ENCODE results near the gene NCBP1. TPM values are rescaled to one million over a fixed set of nuclear protein-coding genes. Genes with fewer than 3 reads are reported as not detected.

The NCBP1 gene
- total RNA-seq, 1 experiment from 2014 or later, result 126 TPM

DNA sequence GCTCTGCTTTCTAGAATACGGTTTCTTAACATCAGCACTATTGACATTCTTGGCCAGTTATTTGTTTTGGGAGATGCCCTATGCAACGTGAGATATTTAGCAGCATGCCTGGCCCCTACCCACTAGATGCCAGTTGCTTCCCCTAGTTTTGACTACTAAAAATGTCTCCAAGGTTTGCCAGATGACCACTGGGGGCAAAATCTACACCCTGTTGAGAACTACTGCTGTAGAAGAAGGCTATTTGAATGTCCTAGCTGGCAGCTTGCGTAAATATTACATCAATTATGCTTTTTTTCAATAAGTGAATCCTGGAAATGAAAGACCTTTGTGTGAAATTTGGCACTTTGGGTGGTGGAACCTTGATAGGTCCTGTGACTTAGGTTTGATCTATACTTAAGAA lies 5.0 kb downstream of the NCBP1 start:
- H3K4me1 ChIP-seq, result no peaks in the 10 kb centered on the region
- no peak overlapping the region for H3K4me3 ChIP-seq
- H3K36me3 ChIP-seq, result peaks cover 49% of the 10 kb centered on the region
- H3K27me3 ChIP-seq, result no peaks in the 10 kb centered on the region
- no peak for DNase-seq
- no peaks in the 10 kb centered on the region for H3K9me3 ChIP-seq (replicated peaks)
- H3K27ac ChIP-seq, result no peak overlapping the region

DNA sequence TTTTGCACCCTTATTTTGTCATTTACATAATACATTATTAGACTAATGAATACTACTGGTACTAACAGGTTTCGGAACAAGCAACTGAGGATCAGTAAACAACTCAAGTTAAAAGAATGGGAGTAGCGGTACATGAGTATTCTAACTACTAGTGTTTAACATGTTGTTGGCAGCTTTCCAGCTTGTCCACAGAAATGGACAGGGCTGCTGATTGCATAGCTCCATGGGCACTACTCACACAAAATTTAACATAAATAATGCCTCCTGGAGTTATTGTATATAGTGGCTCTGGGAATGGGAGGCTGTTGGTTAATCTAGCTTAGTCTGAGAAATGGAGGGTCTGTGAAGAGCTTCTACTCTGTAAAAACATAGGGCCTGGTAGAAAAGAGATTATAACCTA lies 6.7 kb downstream of the NCBP1 start:
- no peaks in the 10 kb centered on the region for H3K27me3 ChIP-seq
- peaks cover 64% of the 10 kb centered on the region for H3K36me3 ChIP-seq
- DNase-seq, result peak in 1 of 2 experiments; percentile 20
- H3K27ac ChIP-seq, result no peak overlapping the region
- H3K4me3 ChIP-seq, result no peak overlapping the region
- H3K9me3 ChIP-seq (replicated peaks), result no peaks in the 10 kb centered on the region
- H3K4me1 ChIP-seq, result no peaks in the 10 kb centered on the region

- no peak overlapping the region for H3K4me3 ChIP-seq
- no peak overlapping the region for H3K27ac ChIP-seq
- no peaks in the 10 kb centered on the region for H3K27me3 ChIP-seq
- no peak for DNase-seq
- H3K36me3 ChIP-seq, result peaks cover 96% of the 10 kb centered on the region
- H3K9me3 ChIP-seq (replicated peaks), result no peaks in the 10 kb centered on the region
- no peaks in the 10 kb centered on the region for H3K4me1 ChIP-seq
These were observed 12.1 kb downstream of the NCBP1 start for GRCh38 chr9:97645720-97646119.

GRCh38 chr9:97647996-97648395 lies 14.4 kb downstream of the NCBP1 start:
- peaks cover 95% of the 10 kb centered on the region for H3K36me3 ChIP-seq
- no peaks in the 10 kb centered on the region for H3K9me3 ChIP-seq (replicated peaks)
- no peak overlapping the region for H3K4me3 ChIP-seq
- H3K27me3 ChIP-seq, result no peaks in the 10 kb centered on the region
- DNase-seq, result no peak
- no peak overlapping the region for H3K27ac ChIP-seq
- H3K4me1 ChIP-seq, result no peaks in the 10 kb centered on the region

GRCh38 chr9:97651646-97652045 lies 18.0 kb downstream of the NCBP1 start:
- no peaks in the 10 kb centered on the region for H3K9me3 ChIP-seq (replicated peaks)
- DNase-seq, result no peak
- no peaks in the 10 kb centered on the region for H3K4me1 ChIP-seq
- H3K27ac ChIP-seq, result no peak overlapping the region
- no peak overlapping the region for H3K4me3 ChIP-seq
- H3K36me3 ChIP-seq, result peaks cover 97% of the 10 kb centered on the region
- H3K27me3 ChIP-seq, result no peaks in the 10 kb centered on the region

GRCh38 chr9:97658707-97659106 lies 25.1 kb downstream of the NCBP1 start:
- Histone ChIP-seq H3K27ac (no peak overlapping the region), H3K36me3 (peaks cover 98% of the 10 kb centered on the region), H3K27me3 (no peaks in the 10 kb centered on the region), H3K9me3 (replicated peaks) (no peaks in the 10 kb centered on the region), H3K4me1 (no peaks in the 10 kb centered on the region), H3K4me3 (no peak overlapping the region)
- DNase-seq, result no peak

GRCh38 chr9:97659771-97660170 lies 26.1 kb downstream of the NCBP1 start:
- DNase-seq, result no peak
- Histone ChIP-seq H3K27ac (no peak overlapping the region), H3K27me3 (no peaks in the 10 kb centered on the region), H3K9me3 (replicated peaks) (no peaks in the 10 kb centered on the region), H3K36me3 (peaks cover 97% of the 10 kb centered on the region), H3K4me1 (no peaks in the 10 kb centered on the region), H3K4me3 (no peak overlapping the region)

DNA sequence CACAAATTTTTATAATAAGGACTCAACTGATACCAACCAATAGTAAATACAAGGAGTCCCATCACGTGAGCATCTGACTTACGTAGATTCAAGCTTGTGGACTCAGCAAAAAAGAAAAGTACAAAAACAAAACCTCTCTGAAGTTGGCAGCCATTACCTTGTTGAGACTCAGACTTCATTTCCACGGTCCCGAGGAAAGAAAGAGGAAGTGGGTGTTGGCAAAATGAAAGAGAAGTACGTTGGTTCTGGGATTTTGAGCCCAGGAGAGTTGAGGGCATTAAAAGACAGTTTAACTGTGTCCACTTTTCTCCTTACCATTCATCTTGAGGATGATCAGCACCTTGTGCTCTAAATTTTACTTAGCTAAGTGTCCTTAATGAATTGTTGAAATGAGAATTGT lies 26.7 kb downstream of the NCBP1 start:
- Histone ChIP-seq H3K9me3 (replicated peaks) (no peaks in the 10 kb centered on the region), H3K27ac (no peak overlapping the region), H3K36me3 (peaks cover 97% of the 10 kb centered on the region), H3K4me3 (no peak overlapping the region), H3K4me1 (no peaks in the 10 kb centered on the region), H3K27me3 (no peaks in the 10 kb centered on the region)
- DNase-seq, result no peak

DNA sequence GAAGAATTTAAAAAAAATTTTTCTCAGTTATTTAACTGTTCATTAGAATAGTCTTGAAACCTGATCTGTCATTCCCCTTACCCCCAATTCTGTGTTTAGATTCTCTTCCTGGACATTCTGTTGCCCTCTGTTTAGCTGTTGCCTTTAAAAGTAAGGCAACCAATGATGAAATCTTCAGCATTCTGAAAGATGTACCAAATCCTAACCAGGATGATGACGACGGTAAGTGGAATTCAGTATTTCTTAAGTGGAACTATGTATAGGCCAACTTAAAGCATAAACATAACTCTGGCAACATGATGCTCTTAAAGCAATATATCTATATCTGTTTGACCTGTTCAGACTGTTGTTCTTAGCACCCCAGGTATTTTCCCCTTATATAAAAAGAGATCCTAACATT lies 27.2 kb downstream of the NCBP1 start:
- Histone ChIP-seq H3K36me3 (peaks cover 96% of the 10 kb centered on the region), H3K27ac (no peak overlapping the region), H3K9me3 (replicated peaks) (no peaks in the 10 kb centered on the region), H3K4me1 (no peaks in the 10 kb centered on the region), H3K4me3 (no peak overlapping the region), H3K27me3 (no peaks in the 10 kb centered on the region)
- DNase-seq, result no peak

- no peaks in the 10 kb centered on the region for H3K27me3 ChIP-seq
- no peak overlapping the region for H3K4me3 ChIP-seq
- DNase-seq, result no peak
- no peaks in the 10 kb centered on the region for H3K9me3 ChIP-seq (replicated peaks)
- H3K36me3 ChIP-seq, result peaks cover 96% of the 10 kb centered on the region
- no peaks in the 10 kb centered on the region for H3K4me1 ChIP-seq
- H3K27ac ChIP-seq, result no peak overlapping the region
These were observed 32.1 kb downstream of the NCBP1 start for GRCh38 chr9:97665742-97666141.

- Histone ChIP-seq H3K36me3 (peaks cover 96% of the 10 kb centered on the region), H3K27me3 (no peaks in the 10 kb centered on the region), H3K9me3 (replicated peaks) (no peaks in the 10 kb centered on the region), H3K4me1 (no peaks in the 10 kb centered on the region), H3K27ac (no peak overlapping the region), H3K4me3 (no peak overlapping the region)
- DNase-seq, result no peak
These were observed 33.5 kb downstream of the NCBP1 start for GRCh38 chr9:97666907-97667686.

GRCh38 chr9:97668485-97668884 lies 34.9 kb downstream of the NCBP1 start:
- Histone ChIP-seq H3K27me3 (no peaks in the 10 kb centered on the region), H3K36me3 (peaks cover 96% of the 10 kb centered on the region), H3K4me1 (no peaks in the 10 kb centered on the region), H3K9me3 (replicated peaks) (no peaks in the 10 kb centered on the region), H3K27ac (no peak overlapping the region), H3K4me3 (no peak overlapping the region)
- no peak for DNase-seq

DNA sequence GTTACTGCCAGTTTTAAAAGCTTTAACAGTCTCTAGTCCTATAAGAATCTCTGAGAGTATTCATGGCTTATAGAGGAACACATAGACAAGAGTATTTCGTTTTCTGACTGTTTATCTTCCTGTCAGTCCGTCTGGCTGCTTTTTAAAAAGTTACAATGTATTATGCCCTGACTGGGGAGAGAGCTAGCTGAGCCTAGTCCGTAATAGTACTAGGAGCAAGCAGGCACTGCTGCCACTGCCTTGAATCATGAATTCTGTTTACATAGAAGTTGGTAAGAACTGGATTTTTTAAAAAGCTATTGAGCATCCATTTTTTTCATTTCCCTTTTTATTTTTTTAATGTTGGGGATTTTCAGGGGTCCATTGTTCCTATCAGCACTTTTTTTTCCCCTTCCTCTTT lies 37.0 kb downstream of the NCBP1 start:
- H3K27me3 ChIP-seq, result no peaks in the 10 kb centered on the region
- H3K27ac ChIP-seq, result no peak overlapping the region
- H3K36me3 ChIP-seq, result peaks cover 98% of the 10 kb centered on the region
- H3K4me3 ChIP-seq, result no peak overlapping the region
- H3K9me3 ChIP-seq (replicated peaks), result no peaks in the 10 kb centered on the region
- no peaks in the 10 kb centered on the region for H3K4me1 ChIP-seq
- DNase-seq, result no peak

- no peaks in the 10 kb centered on the region for H3K4me1 ChIP-seq
- peaks cover 97% of the 10 kb centered on the region for H3K36me3 ChIP-seq
- DNase-seq, result no peak
- H3K9me3 ChIP-seq (replicated peaks), result no peaks in the 10 kb centered on the region
- H3K27me3 ChIP-seq, result no peaks in the 10 kb centered on the region
- no peak overlapping the region for H3K4me3 ChIP-seq
- no peak overlapping the region for H3K27ac ChIP-seq
These were observed 38.8 kb downstream of the NCBP1 start for GRCh38 chr9:97672403-97672802.

DNA sequence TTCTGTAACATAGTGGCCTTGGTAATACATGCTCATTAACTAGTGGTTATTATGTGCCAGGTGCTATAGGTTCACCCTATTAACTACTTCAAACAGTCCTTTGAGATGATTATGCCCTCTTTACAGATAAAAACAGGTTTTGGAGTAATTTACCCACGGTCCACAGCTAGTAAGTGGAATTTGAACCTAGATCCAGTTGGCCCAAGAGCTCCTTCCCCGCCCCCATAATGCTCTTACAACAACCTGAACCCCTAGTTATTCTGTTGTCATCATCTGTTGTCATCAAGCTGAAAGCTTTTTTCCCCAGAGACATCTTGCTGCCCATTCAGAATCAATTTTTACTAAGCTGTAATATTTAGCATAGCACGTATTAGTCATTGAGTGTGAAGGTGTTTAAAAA lies 40.3 kb downstream of the NCBP1 start:
- Histone ChIP-seq H3K9me3 (replicated peaks) (no peaks in the 10 kb centered on the region), H3K27ac (no peak overlapping the region), H3K4me1 (no peaks in the 10 kb centered on the region), H3K4me3 (no peak overlapping the region), H3K27me3 (no peaks in the 10 kb centered on the region), H3K36me3 (peaks cover 88% of the 10 kb centered on the region)
- no peak for DNase-seq

- no peak for DNase-seq
- no peaks in the 10 kb centered on the region for H3K4me1 ChIP-seq
- H3K36me3 ChIP-seq, result peaks cover 89% of the 10 kb centered on the region
- no peak overlapping the region for H3K4me3 ChIP-seq
- H3K9me3 ChIP-seq (replicated peaks), result no peaks in the 10 kb centered on the region
- no peaks in the 10 kb centered on the region for H3K27me3 ChIP-seq
- H3K27ac ChIP-seq, result no peak overlapping the region
These were observed 42.0 kb downstream of the NCBP1 start for GRCh38 chr9:97675655-97676054.
